ENCODE results near the gene TSC22D3.
A peak's percentile ranks its signal among the peaks of the same experiment; 100 is the strongest.
"Not testable (repeated sequence)": the region's sequence is repeated elsewhere in the genome, so short reads cannot be mapped to it uniquely, and the experiment has no call there.

The TSC22D3 gene

DNA sequence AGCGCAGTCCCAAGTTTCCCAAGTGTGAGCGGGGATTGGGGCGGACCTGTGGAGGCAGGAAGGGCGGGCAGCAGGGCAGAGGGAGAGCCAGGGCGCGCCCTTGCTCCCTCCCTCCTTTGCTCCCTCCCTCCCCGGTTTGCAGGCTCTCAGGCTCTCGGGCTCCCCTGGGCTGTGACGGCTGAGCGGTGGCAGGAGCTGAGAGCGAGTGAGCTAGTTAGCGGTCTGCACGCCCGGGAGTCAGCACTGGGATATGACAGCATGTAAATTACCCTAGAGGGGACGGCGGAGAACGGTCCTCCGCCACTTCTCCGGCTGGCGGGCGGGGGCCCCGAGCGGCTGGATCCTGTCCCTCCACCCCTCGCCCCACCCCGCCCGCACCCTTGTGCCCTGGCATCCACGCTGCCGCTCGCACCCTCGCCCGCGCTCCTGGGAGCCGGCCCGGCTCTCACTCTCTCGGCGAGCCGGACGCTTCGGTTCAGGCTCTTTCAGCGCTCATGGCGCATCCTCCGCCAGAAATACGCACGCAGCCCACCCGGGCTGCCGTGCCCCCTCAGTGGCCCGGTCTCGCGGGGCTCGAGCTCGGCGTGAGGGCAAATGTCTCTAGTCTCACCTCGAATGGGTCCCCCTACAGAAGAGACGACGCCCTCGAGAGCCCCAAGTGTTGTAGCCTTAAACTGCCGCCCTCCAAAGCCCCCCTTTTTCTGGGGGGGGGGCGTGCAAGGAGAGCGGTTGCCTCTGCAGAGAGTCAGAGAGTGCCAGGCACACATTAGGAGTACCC lies at the start of gene TSC22D3:
Gene TSC22D3 (minus strand): TSS at position 54 of the 778 bp plus-strand sequence. CDS start 368 bp downstream, outside the sequence.
- peak; percentile 33 for DNase-seq

DNA sequence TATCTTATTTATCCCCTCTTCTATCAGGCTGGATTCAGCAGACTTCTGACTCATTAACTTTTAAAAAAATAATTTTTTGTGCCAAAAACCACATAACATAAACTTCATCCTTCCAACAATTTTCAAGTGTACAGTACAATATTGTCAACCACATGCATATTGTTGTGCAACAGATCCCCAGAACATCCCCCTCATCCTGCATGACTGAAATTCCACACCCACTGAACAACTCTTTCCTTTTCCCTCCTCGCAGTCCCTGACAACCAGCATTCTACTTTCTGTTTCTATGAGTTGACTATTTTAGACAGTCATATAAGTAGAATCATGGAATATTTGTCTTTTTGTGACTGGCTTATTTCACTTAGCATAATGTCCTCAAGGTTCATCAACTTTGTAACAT lies 47.9 kb upstream of the TSC22D3 start:
- no peak for DNase-seq

DNA sequence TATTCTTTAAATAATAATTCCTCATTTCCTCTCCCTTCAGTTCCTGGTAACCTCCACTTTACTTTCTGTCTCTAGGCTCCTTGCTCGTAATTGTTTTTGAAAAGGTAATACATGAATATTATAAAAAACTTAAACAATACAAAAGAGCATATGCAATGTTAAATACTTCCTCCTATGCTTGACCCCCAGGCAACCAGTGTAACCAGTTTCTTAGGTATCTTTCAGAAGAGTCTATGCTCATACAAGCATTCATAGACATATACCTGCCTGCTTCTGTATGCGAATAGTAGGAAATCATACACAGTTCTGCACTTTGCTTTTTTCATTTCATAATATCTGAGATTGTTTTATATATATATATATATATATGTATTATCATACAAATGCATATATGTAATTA lies 47.5 kb upstream of the TSC22D3 start:
- DNase-seq = no peak

DNA sequence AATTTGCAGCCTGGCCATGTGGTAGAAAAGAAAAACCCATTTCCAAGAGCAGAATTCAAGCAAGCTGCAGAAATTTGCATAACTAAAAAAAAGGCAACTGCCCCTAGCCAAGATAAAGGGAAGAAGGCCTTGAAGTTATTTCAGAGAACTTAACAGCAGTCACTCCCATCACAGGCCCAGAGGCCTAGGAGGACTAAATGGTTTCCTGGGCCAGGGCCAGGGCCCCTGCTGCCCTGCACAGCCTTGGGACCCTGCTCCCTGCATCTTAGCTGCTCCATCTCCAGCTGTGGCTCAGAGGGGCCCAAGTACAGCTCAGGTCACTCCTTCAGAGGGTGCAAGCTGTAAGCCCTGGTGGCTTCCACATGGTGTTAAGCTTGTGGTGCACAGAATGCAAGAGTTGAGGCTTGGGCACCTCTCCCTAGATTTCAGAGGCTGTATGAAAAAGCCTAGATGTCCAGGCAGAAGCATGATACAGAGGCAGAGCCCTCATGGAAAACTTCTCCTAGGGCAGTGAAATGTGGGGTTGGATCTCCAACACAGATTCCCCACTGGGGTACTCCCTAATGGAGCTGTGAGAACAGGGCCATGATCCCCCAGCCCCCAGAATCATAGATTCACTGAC lies 43.4 kb upstream of the TSC22D3 start:
- DNase-seq = no peak

DNA sequence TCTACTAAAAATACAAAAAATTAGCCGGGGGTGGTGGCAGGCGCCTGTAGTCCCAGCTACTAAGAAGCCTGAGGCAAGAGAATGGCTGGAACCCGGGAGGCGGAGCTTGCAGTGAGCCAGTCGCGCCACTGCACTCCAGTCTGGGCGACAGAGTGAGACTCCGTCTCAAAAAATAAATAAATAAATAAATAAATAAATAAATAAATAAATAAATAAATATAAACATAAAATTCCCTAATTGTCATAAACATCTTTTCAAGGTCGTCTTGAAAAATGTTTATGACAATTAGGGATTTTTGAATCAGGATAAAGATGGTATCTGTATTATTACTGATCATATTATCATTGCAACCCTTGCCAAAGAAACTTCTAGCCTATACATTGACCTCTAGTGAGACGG lies 34.5 kb upstream of the TSC22D3 start:
- DNase-seq = not testable (repeated sequence)

DNA sequence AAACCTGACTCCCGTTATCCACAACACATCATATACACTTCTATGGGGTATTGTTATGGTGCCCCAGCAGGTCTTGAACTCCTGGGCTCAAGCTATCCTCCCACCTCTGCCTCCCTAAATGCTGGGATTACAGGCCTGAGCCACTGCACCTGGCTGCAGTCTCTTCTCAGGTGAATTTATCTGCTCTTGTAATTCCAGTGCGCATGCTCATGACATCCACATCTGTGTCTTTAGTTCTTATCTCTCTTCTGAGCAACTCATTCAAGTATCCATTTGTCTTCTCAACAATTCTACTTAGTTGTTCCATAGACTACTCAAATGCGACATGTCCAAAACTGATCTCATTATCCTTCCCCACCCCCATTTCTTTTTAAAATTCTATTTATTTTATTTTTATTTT lies 29.6 kb upstream of the TSC22D3 start:
- no peak for DNase-seq

DNA sequence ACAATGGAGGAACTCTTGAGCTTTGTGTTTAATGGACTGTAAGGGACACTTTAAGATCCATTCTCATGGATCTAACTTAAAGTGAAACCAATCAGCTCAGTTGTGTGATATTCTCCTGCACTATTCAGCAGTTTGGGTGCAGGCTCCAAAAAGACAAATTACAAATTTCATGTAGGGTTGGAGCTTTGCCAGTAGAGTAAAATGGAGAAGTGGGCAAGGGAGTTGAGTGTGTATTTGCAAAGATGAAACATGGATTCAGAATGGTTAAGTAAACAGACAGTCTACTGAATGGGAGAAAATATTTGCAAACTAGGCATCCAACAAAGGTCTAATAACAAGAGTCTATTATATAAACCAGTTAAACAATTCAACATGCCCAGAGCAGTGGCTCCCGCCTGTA lies 28.8 kb upstream of the TSC22D3 start:
- DNase-seq = no peak

DNA sequence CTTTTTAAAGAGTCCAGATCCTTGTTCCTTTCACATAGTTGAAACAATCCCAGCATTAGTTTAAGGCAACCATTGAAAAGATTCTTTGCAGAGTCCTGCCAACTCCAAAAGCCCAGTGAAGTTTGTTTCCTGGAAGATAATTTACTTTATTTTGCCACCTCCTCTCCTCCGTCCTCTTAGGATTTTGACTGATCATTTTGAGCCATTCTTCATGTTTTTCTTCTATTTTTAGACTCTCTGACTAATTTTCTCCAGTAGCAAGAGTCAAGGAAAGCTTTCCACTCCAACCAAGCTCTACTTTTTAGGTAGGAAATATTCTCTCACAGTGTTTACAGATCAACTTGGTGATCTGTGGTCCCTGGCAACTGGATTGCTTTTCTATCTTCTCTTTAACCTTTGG lies 12.2 kb upstream of the TSC22D3 start:
- no peak for DNase-seq

DNA sequence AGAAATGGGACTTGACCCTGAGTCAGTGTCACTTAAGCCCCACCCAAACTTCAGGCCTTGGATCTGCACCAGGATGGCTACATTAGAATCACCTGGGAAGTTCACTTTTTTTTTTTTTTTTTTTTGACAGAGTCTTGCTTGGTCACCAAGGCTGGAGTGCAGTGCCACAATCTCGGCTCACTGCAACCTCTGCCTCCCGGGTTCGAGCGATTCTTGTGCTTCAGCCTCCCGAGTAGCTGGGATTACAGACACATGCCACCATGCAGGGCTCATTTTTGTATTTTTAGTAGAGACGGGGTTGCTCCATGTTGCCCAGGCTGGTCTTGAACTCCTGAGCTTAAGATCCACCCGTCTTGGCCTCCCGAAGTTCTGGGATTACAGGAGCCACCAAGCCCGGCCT lies 4.9 kb upstream of the TSC22D3 start:
- no peak for DNase-seq

DNA sequence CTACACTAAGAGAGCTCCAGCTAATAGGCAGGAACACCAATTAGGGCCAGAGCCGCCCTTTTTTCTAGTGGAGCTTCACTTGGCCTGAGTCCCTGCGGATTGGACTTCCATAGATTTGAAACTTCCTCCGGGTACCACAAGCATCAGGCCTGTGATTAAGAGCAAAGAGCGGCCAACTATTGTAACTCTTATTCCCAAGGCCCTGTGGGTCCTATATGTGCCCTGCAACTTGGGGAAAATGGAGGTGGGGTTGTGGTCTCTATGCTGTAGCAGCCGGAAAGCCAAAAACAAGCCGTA lies 1.9 kb upstream of the TSC22D3 start, which contains the start of gene NCBP2L:
Gene NCBP2L (plus strand): TSS at position 198 of the 297 bp plus-strand sequence. CDS start 16,488 bp downstream, outside the sequence.
- no peak for DNase-seq

DNA sequence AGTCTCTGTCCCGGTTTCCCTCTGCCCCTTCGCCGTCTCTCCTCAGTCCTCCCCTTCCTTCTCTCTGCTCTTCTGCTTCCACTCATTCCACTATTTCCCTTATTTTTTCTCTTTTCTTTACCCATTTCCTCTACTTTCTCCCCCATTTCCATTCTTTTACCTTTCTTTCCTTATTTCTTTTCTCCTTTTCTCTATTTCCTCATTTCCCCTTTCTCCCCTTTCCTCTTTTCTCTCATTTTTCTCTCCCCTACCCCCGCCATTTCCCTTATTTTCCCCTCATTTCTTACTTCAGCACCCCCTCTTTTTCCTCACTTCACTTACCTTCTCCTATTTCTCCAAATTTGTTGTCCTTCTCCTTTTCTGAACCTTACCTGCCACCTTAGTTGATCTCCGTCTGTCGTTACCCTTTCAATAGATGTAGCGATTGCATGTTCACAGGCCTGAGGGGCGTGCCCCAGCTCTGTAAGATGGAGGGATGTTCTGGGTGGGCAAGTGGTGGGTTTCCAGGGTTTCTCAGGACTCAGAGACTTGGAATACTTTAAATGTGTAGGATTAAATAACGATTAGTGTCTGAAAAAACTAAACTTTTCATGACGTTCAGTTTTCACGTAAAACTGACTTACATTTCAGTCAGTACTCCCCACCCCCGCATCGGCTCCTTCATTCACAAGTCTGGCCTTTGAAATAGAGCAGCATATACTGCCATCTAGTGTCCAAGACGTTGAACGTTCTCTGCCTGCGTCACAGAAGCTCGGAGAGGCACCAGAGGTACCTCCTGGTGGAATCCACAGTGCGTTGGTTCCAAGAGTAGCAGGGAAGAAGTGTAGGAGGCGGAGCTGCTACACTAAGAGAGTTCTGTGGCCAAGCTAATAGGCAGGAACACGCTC lies 1.3 kb upstream of the TSC22D3 start:
- peak; percentile 70 for DNase-seq

DNA sequence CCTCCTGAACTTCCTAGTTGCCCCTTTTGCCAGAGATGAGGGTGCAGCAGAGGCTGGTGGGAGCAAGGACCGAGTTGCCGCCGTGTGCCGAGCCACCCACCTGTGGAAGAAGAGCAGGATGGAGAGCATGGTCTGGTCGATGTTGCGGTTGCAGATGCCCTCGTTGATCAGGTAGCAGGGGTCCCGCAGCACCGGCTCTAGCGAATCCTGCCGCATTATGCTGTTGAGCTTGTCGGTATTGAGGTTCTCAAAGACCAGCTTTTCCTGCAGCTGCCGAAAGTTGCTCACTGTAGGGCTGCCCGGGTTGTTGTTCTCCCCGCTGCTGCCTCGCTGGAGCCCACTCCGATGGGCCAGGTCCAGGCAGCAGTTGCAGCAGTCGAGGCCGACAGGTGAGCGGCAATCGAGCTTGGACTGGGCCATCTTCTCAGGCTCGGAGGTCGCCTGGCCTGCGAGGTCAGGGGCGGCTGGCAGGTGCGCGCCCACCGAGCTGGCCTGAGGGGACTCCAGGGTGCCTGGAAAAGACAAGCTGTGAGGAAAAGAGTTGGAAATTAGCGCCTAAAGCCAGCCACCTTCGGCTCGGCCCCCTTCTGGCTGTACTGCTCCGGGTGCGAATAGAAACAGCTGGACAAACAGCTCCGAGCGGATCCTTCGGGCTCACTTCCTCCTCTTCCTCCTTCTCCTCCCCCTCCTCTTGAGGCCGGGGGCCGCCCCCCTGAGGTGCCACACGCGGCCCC lies 420 bp downstream of the TSC22D3 start:
- peak; percentile 6 for DNase-seq

DNA sequence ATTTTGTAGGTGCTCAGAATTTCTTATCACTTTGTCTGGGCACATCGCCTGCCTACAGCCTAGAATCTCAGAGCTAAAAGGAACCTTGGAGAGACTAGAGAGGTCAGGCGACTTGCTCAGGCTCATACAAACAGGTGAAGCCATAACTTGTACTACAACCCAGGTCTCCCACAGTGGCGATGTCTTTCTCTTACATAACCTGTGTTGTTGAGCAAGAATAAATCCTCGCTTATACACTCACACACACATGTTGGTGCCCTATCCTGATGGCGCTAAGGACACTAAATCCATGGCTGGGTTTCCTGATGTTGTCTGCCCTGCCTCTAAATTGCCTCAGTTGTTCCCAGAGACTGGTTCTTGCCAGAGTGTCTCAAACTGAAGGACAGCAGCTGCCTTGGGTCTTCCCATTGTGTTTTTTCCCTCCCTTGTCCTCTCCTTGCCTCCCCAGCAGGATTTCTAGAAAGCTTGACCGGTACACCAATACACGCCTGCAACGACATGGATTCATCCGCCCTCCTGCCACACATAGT lies 1.6 kb downstream of the TSC22D3 start:
- DNase-seq = no peak

DNA sequence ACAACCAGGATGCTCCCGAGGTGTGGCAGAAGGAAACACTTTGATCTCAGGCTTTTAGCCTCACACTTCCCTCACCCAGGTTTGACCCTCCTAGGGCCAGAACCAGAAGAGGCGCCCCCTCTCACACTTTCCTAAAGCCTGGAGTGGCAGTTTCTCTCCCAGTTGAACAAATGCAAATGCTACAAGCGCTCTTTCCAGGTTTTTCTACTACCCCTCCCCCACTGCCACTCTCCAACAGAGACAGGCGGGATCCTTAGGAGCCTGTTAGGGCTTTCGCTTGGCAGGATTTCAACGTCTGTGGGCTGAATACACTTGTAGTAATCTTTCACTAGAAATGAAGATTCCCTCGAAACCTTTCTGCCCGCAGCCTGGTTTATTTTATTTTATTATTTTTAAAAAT lies 2.4 kb downstream of the TSC22D3 start:
- DNase-seq = no peak

DNA sequence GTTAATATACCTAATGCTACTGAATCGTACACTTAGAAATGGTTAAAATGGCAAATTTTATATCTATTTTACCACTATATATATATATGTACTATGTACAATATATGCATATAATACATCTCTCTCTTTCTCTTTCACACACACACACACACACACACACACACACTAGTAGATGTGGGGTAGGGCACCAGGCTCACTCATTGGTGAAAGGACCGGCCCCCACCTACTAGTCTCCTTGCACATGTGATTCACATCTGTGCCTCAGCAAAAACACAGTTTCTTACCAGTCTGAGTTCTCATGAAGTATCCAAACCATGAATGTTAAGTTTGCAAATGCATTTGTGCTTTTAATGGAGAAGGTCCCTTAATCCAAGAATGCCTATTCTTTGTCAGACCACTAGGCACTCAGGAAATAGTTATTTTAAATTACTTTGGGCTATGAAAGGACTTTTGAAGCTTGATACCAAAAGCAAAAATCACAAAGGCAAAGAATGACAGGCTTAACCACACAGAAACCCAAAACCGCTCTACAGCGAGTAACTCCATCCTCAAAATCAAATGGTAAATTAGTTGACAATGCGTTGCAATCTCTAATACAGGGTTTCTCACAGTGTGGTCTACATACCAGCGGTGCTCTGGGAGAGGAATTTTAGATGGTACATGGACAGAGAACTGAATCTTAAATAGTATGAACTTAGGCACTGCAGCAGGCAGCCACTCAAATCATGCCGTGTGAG lies 5.8 kb downstream of the TSC22D3 start:
- DNase-seq = no peak

DNA sequence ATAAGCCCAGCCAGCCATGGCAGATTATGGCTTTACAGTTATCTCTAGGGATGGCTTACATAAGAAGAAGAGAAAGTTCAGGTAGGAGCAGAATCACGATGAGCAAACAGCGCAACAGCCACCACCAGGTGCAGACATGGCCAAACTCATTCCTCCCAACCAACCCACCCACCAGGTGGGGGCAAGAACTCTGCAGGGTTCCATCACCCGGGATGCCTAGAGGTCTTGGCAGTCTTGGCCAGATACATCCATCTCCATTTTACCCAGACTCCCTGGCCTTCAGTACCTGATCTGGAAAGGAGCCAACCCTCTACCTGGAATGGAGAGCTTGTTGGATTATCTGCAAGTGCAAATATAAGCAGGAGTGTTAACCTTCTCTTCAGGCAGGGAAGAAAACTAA lies 7.5 kb downstream of the TSC22D3 start:
- no peak for DNase-seq

DNA sequence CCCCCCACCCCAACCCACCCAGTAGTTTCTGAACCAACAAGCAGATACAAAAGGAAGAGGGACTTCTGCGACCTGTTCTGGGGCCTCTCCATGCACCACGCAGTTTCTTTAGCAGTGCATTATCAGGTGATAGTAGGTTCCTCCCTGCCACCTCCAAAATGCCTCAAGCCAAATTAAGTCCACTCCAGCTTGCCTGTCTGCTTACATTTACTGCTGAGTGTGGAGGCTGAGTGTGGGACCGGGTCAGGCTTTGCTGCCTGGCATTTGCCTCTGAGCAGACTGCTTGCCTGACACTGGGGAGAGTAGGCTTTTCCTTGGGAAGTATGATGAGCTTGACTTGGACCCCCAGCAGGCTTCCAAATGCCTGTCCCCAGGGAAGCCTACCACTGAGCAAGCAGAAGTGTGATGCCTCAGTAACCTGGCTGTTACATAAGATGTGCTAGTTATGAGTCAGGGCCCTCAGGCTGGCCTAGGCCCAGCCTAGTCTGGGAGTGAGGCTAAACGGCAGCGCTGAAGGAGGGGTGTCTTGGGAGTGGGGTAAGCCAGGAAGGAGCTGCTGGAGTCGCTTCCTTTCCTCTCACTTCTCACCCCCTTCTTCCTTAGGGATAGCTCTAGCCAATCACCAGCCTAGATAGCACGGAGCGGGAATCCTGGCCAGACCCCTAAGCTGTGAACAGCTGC lies 9.0 kb downstream of the TSC22D3 start:
- DNase-seq = no peak

DNA sequence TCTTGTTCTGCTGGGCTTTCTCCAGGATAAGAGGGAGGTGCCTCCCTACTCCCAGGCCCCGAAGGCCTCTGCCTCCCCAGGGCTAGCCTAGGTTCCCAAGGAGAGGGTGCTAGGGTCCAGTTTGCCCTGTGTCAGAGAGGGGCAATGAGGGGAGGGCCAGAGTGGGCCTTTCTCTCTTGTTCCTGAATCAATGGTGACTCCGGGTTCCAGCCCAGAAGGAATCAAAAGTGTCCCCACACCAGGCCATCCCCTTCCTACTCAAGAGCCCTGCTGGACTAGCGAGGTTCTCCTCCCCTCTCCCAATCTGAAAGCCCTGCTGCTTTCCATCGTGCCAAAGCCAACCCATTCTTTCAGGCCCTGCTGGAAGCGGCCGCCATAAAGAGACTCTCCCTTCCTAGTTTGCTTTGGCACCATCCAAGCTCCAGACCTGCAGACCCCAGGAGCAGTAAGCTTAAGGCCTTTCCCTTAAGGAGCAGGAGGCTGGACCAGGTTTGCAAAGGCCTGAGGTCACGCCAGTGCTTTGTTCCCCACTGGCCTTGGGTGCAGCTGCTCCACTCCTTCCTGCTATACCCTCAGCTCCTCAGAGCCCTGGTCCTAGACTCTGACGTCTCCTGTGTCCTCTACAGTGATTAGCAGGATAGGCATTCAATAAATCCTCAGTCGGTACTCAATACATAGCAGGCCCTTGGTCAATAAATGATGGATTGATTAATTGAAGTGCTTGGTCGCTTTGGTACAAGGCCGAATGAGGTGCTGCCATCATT lies 10.6 kb downstream of the TSC22D3 start:
- DNase-seq = no peak

DNA sequence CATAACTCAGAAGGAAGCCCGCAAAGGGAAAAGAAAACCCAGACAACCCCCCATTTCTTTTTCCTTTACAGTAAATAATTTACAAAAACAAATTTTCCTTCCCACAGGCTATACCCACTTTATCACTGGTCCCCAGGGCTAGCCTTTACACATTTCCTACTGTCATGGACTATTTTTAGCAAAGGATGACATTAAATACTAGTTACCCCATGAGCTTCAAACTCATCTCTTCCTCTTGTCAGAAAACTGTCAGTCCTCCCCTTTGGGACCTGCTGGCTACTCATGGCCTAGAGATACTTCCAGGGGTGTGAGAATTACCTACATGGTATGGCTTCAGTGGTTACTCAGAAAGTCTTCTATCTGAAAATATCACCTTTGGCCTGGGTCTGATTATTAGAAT lies 11.9 kb downstream of the TSC22D3 start:
- no peak for DNase-seq

DNA sequence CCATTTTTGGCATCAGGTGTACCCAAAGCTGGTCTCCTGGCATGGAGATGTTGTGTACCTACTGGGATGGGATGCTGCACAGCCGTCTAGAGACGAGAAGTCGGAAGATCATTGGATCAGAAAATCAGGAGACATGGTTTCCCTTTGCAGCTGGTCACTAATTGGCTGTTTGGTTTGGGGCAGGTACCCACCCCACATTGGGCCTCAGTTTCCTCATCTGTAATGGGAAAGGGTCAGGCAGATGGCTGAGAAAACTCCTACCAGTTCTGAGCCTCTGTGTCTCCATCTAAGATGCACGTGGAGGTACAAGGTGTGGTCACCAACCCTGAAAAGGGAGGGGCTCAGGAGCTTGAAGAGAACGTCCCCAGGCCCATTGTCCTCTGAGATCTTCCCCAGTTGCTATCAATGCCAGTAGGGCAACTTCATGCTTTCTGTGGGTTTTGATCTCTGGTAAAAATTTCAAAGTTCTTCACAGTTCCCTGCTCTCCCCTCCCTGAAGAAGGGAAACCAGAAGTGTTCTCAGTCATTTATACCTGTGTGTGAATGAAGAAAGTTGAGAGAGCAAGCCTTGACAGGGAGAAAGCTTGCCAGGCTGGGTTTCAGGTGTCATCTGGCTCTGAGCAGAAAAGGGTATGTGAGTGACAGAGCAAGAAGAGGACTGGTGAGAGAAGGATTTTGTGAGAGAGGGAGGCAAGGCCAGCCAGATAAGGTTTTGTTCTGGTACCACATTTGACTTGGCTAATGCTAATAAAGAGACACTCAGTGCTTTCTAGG lies 15.1 kb downstream of the TSC22D3 start:
- DNase-seq = no peak

Data from activated gamma-delta T cell treated with Interleukin-2 at 50 U/mL for 16 hours (primary cell).